IPS-20b (cell line): ENCODE measurements around the gene HMCN1.
A peak's percentile ranks its signal among the peaks of the same experiment; 100 is the strongest.

ENCODE experiments used
- H3K27ac ChIP-seq: one replicate; pipeline ENCODE4 v1.5.1; 2013; ENCODE audit warnings: low read length
- H3K27me3 ChIP-seq: 2 replicates; pipeline ENCODE4 v1.6.1; 2013; ENCODE audit warnings: mild to moderate bottlenecking, low read length, inconsistent platforms; ENCODE audit not compliant: insufficient read depth
- H3K36me3 ChIP-seq: 2 replicates; pipeline ENCODE4 v1.6.1; 2013; ENCODE audit warnings: low read depth, mild to moderate bottlenecking, inconsistent platforms, low read length, moderate library complexity; ENCODE audit not compliant: insufficient read depth
- H3K4me1 ChIP-seq: 2 replicates; pipeline ENCODE4 v1.6.1; 2013; ENCODE audit warnings: mild to moderate bottlenecking, control low read depth, inconsistent platforms, low read length, moderate library complexity; ENCODE audit not compliant: insufficient read depth
- H3K4me3 ChIP-seq: 2 replicates; pipeline ENCODE4 v1.5.1; 2013; ENCODE audit warnings: mild to moderate bottlenecking, low read length, inconsistent platforms
- H3K9ac ChIP-seq: 2 replicates; pipeline ENCODE4 v1.6.1; 2013; ENCODE audit warnings: low read depth, mild to moderate bottlenecking, inconsistent platforms, low read length, moderate library complexity
- H3K9me3 ChIP-seq: 2 replicates; pipeline ENCODE4 v1.6.1; 2013; ENCODE audit warnings: mild to moderate bottlenecking, low read depth, low read length, inconsistent platforms; ENCODE audit not compliant: insufficient read depth

HMCN1 gene

DNA sequence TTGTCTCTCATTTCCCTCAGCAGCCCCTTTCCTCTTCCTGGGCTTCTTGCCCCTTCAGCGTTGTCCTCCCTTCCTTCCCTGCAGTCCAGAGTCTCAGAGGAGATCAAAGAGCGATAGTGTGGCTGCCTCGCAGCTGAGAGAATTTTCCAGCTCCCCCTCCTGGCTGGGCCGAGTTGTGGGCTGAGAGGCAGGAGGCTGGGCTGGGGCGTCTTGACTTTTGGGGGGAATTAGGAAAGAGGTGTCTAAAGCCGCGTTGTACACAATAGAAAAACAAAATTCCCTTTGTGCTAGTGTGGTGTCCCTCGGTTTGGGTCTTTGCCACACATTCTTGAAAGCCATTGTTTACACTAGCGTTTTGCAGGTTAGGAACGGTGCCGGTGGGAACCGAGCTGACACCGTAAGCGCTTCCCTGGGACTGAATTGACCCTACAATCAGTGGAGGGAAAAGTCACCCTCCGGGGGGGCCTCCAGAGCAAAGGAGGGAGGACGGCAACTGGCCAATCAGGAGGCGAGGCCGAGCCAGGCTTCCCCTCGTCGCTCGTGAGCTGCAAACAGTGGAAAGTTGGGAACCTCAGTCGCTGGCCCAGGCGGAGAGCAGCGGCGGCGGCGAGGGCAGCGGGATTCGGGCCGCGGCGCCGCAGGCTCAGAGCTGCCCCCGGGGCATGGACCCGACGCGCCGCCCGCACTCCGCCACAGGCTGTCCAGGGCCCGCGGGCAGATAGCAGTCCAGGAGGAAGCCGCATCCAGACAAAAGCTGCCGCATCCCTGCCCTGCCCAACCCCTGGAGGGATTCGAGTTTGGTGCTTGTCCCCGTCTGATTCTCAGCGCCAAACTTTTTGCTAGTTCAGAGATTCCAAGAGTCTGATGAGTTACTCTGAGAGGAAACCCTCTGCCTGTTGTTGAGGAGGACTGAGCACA, at the start of gene HMCN1:
Gene HMCN1, plus strand, starts transcription at position 574 of the 918 bp plus-strand sequence. CDS start 389 bp downstream, outside the sequence.
- Histone ChIP-seq H3K36me3 (no peaks in the 10 kb centered on the region), H3K27ac (no peak within 1 kb of the TSS), H3K4me3 (peak within 1 kb of the TSS; percentile 70), H3K9me3 (no peaks in the 10 kb centered on the region), H3K27me3 (peaks cover 26% of the 10 kb centered on the region; the same call in 1 of the 2 replicates), H3K4me1 (peaks cover 12% of the 10 kb centered on the region; the same call in 1 of the 2 replicates), H3K9ac (peak within 1 kb of the TSS; percentile 77)

DNA sequence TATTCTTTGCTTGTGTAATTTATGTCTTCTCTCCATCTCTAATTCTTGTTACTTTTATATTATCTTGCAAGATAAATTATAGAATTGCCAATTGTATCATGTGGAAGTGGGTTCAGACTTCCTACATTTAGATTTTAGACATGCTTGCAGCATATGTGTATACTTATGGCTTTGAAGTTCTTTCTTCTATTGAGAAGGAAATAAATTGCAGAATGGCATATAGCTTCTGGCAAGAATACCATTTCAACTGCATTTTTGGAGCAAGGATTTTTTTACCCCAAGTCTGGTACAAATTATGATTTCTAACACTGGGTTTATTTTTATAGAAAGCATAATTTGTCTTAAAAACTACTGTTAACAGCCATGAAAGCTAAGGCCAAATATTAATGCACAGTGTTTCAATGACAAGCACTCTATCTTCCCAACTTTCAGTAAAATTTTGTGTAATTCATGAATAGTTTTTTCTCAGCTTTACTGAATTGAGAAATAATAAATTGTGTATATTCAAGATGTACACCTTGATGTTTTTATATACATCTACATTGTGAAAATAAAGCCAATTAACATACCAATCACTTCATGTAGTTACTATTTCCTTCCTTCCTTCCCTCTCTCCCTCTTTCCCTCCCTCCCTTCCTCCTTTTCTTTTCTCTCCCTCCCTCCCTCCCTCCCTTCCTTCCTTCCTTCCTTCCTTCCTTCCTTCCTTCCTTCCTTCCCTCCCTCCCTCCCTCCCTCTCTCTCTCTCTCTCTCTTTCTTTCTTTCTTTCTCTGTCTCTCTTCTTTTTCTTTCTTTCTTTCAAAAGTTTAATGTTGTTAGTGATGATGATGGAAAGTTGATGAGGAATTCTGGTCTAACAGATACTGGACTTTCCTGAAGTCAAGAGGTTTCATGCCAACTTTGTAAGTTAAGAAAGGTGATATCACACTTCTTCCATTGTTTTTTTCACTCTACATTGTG, 47.1 kb upstream of the HMCN1 start:
- H3K4me1 ChIP-seq = no peaks in the 10 kb centered on the region
- H3K9me3 ChIP-seq = no peaks in the 10 kb centered on the region
- H3K36me3 ChIP-seq = no peaks in the 10 kb centered on the region
- no peak overlapping the region for H3K9ac ChIP-seq
- H3K4me3 ChIP-seq = no peak overlapping the region
- no peak overlapping the region for H3K27ac ChIP-seq
- H3K27me3 ChIP-seq = no peaks in the 10 kb centered on the region

DNA sequence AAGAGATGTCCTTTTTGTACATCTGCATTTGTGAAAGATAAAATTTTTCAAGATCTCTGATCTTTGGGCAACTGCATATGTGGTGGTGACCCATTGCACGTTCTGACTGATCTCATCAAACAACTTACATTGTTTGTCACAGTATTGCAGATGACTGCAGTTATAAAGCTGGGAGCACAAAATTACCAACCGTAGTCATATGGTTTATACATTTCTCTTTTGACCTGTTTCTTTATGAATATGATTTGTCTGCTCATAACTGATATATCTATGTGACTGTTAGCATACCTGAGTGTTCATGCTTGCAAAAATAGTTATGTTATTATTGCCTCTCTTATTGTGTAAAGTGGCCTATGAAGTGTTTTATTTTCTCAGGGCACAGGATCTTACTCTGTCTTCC, 43.7 kb upstream of the HMCN1 start:
- H3K27ac ChIP-seq = no peak overlapping the region
- H3K36me3 ChIP-seq = no peaks in the 10 kb centered on the region
- H3K9ac ChIP-seq = no peak overlapping the region
- no peaks in the 10 kb centered on the region for H3K9me3 ChIP-seq
- H3K4me3 ChIP-seq = no peak overlapping the region
- H3K4me1 ChIP-seq = no peaks in the 10 kb centered on the region
- no peaks in the 10 kb centered on the region for H3K27me3 ChIP-seq

DNA sequence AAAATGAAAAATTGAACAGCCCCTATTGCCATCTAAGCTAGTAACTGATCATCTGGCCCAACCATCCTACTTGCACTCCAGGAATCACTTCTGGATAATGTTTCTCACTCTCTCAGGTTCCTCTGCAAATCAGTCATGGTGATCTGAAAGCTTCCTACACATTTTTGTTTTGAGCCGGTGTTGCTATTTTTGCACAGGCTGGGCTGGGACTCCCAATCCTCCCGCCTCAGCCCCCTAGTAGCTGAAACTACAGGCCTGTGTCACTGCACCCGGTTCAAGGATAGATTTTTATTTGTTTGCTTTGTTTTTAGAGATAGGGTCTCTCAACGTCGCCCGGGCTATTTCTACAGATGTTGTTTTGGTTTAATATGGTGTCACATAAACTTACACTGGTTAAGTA, 40.5 kb upstream of the HMCN1 start:
- Histone ChIP-seq H3K36me3 (no peaks in the 10 kb centered on the region), H3K27ac (no peak overlapping the region), H3K4me1 (no peaks in the 10 kb centered on the region), H3K9me3 (no peaks in the 10 kb centered on the region), H3K27me3 (no peaks in the 10 kb centered on the region), H3K9ac (no peak overlapping the region), H3K4me3 (no peak overlapping the region)

DNA sequence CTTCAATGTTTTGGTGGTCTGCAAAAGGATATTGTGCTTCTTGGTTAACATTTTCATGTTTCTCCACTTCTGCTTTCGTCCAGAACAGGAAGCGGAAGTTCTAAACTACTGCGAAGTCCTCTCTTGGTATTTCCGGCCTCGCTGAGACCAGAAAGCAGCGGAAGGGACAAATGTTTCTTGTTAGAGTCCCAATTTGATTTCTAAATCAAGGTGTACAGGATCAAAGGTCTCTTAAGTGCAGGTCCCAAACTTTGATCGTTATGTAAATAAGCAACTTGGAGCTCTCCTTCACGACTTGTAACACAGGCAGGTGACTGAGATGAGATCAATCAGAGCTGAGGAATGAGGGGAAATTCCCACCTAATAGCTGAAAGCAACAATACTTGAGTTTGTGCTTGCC, 40.1 kb upstream of the HMCN1 start:
- Histone ChIP-seq H3K9ac (no peak overlapping the region), H3K27ac (no peak overlapping the region), H3K4me3 (no peak overlapping the region), H3K4me1 (no peaks in the 10 kb centered on the region), H3K27me3 (no peaks in the 10 kb centered on the region), H3K9me3 (no peaks in the 10 kb centered on the region), H3K36me3 (no peaks in the 10 kb centered on the region)

DNA sequence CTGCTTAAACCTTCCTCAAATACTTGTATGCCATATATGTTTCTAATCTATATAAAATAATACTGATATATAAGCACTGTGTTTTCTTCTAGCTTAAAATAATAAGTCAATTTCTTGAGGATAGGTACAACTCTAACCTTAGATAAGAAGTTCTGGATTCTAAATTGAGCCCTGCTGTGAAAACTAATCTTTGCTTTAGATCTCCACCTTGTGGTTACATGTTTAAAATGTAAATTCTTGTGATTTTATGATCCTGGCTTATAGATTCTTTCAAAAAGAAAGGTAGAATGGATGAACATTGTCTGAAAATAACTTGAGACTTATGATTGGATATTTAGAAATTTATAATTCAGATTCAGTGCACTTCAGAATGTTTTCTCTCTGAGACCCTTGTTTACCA, 38.9 kb upstream of the HMCN1 start:
- no peaks in the 10 kb centered on the region for H3K9me3 ChIP-seq
- no peaks in the 10 kb centered on the region for H3K36me3 ChIP-seq
- peaks cover 7% of the 10 kb centered on the region; the same call in 1 of the 2 replicates for H3K4me1 ChIP-seq
- H3K4me3 ChIP-seq = no peak overlapping the region
- H3K27me3 ChIP-seq = peaks cover 4% of the 10 kb centered on the region
- H3K27ac ChIP-seq = no peak overlapping the region
- no peak overlapping the region for H3K9ac ChIP-seq

DNA sequence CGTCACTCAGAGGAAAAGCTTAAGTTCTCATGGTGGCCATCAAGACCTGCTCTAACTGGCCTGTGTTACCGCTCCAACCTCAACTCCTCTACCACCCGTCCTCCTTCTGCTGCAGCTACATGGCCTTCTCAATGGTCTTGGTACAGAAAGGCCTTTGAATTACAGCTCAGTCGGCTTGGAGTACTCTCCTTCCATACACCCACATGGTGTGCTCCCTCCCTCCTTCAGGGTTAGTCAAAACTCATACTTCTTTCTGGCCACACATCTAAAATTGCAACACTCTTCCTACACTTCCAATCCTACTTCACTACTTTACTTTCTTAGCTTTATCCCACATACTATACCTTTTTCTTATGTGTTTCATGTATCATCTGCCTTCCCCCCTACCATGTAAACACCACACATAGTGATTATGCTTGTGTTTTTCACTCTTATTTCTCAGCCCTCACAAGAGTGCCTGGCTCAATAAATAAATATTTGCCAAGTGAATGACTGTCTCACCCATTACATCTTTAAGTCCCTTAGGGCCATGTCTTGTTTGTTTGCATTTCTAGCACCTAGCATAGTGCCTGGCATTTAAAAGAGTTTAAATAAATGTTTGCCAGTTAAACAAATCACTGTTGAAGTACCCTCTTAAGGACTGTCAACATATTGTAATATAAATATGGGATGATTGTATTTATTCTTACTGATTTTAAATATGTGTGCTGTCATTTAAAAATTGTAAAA, 37.6 kb upstream of the HMCN1 start:
- no peak overlapping the region for H3K4me3 ChIP-seq
- H3K36me3 ChIP-seq = no peaks in the 10 kb centered on the region
- peaks cover 10% of the 10 kb centered on the region; the same call in 1 of the 2 replicates for H3K4me1 ChIP-seq
- H3K9ac ChIP-seq = no peak overlapping the region
- no peak overlapping the region for H3K27ac ChIP-seq
- peaks cover 16% of the 10 kb centered on the region for H3K27me3 ChIP-seq
- no peaks in the 10 kb centered on the region for H3K9me3 ChIP-seq

DNA sequence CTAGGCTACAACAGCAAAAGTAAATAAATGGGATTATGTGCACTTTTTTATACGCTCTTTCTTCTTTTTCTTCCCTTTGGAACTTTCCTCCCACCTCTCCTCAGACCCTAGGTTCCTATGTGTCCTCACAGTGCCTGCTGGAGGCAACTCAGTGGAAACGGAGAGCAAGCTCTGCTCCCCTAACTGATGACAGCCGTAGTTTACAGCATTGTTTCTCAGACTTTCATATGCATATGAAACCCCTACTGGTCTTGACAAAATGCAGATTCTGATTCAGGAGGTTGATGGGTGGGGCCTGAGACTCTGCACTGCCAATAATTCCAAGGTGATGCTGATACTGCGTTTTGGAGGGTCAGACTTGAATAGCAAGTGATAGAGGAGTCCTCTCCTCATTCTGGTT, 34.3 kb upstream of the HMCN1 start:
- Histone ChIP-seq H3K9me3 (no peaks in the 10 kb centered on the region), H3K9ac (no peak overlapping the region)

DNA sequence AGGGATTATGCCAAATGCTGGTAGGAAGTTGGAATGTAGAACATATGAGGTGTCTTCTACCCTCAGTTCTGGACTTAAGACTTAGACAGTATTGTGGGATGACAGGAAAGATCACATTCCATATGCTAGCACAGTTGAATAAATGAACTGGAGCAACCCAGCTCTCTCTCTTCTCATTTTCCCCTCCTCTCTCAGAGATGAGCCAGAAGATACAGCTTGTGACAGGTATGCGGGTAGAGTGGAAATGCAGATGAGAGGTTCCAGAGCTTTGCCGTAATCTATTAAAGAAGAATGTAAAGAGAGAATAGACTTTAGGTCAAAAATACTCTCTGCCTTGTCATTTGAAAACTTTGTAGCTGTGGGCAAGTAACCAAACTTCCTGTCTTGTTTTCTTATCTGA, 32.5 kb upstream of the HMCN1 start:
- H3K9me3 ChIP-seq = peaks cover 3% of the 10 kb centered on the region; the same call in 1 of the 2 replicates
- H3K27ac ChIP-seq = no peak overlapping the region
- peaks cover 19% of the 10 kb centered on the region for H3K27me3 ChIP-seq
- no peak overlapping the region for H3K9ac ChIP-seq
- peaks cover 10% of the 10 kb centered on the region; the same call in 1 of the 2 replicates for H3K4me1 ChIP-seq
- no peak overlapping the region for H3K4me3 ChIP-seq
- no peaks in the 10 kb centered on the region for H3K36me3 ChIP-seq

More for the DNA sequence above, 34.3 kb upstream of the HMCN1 start:
- H3K36me3 ChIP-seq = no peaks in the 10 kb centered on the region
- no peak overlapping the region for H3K27ac ChIP-seq
- peaks cover 10% of the 10 kb centered on the region; the same call in 1 of the 2 replicates for H3K4me1 ChIP-seq
- peaks cover 19% of the 10 kb centered on the region for H3K27me3 ChIP-seq
- no peak overlapping the region for H3K4me3 ChIP-seq

DNA sequence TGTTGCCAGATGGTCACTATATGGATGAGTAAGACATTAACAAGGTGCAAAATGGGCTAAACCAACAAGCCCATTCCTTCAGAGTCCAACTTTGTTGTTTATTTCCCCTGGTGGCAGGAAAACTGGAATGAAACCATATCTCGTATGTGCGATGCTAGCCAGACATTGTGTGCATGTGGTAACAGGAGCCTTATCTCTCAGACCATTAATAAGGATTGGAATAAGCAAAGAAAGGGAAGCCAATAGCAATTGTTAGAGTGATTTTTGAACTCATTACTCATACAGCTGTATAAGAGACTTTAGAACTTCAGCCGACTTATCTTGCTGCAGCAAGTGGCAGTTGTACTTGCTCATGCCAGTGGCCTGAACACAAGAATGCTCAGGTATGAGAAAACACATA, 30.0 kb upstream of the HMCN1 start:
- no peaks in the 10 kb centered on the region for H3K36me3 ChIP-seq
- peaks cover 12% of the 10 kb centered on the region for H3K9me3 ChIP-seq
- no peak overlapping the region for H3K4me3 ChIP-seq
- no peak overlapping the region for H3K27ac ChIP-seq
- peaks cover 10% of the 10 kb centered on the region; the same call in 1 of the 2 replicates for H3K4me1 ChIP-seq
- H3K27me3 ChIP-seq = peaks cover 19% of the 10 kb centered on the region
- H3K9ac ChIP-seq = no peak overlapping the region

DNA sequence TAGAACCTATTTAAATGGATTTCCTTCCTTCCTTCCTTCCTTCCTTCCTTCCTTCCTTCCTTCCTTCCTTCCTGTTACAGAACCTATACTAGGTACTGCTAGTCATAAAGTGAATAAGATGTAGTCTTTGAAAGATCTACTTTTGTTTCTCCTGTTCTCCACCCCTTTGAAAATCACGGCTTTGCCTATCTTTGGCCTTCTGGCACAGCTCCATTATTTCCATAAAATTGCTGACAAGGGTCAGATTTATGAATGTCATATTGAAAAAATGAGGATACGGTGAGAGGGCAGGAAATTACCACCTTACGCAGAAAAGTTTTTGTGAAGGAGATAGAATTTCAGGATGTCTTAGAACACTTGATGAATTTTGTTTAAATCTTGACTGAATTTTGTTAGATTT, 18.1 kb upstream of the HMCN1 start:
- Histone ChIP-seq H3K9ac (no peak overlapping the region), H3K9me3 (no peaks in the 10 kb centered on the region), H3K4me1 (no peaks in the 10 kb centered on the region), H3K27me3 (no peaks in the 10 kb centered on the region), H3K4me3 (no peak overlapping the region), H3K36me3 (no peaks in the 10 kb centered on the region), H3K27ac (no peak overlapping the region)
